Astrocyte of the spinal cord (primary cell): Measurements from ENCODE around the gene HPCAL1.
"Not testable (repeated sequence)": the region's sequence is repeated elsewhere in the genome, so short reads cannot be mapped to it uniquely, and the experiment has no call there.

Experiments used
- DNase-seq: peaks from one replicate; pipeline ENCODE4 v3.0.0; 2011; ENCODE audit warnings: low read depth, low spot score
- H3K4me3 ChIP-seq: 2 replicates; pipeline ENCODE4 v1.5.1; 2011; ENCODE audit warnings: low read depth, mild to moderate bottlenecking, low read length, moderate library complexity
- CTCF ChIP-seq: IDR thresholded peaks from 2 replicates; pipeline ENCODE4 v1.5.1; 2012; ENCODE audit warnings: low read depth, mild to moderate bottlenecking, low read length, inconsistent platforms
- in situ Hi-C: cut with HindIII; loops from 2 replicates; pipeline ENCODE4 v1.10.0; 2017; ENCODE audit warnings: low sequenced_read_pairs

HPCAL1 gene

GRCh38 chr2:10256515-10257031, 46.1 kb upstream of the HPCAL1 start:
- no peak overlapping the region for H3K4me3 ChIP-seq
- TF ChIP-seq CTCF: no peak
- in situ Hi-C loops: no loop called here
- no peak for DNase-seq

- no peak overlapping the region for H3K4me3 ChIP-seq
- DNase-seq: no peak
- TF ChIP-seq CTCF: no peak
- in situ Hi-C loops: no loop called here
These were observed 45.7 kb upstream of the HPCAL1 start for GRCh38 chr2:10257036-10257435.

GRCh38 chr2:10257500-10258147, 45.1 kb upstream of the HPCAL1 start:
- no peak for DNase-seq
- in situ Hi-C loops: no loop called here
- no peak for TF ChIP-seq CTCF

GRCh38 chr2:10258326-10258725, 44.4 kb upstream of the HPCAL1 start:
- no peak for DNase-seq

More at GRCh38 chr2:10257500-10258147, 45.1 kb upstream of the HPCAL1 start:
- no peak overlapping the region for H3K4me3 ChIP-seq

GRCh38 chr2:10258726-10259125, 44.0 kb upstream of the HPCAL1 start:
- no peak overlapping the region for H3K4me3 ChIP-seq
- in situ Hi-C loops: no loop called here
- no peak for TF ChIP-seq CTCF
- DNase-seq: no peak

More at GRCh38 chr2:10258326-10258725, 44.4 kb upstream of the HPCAL1 start:
- in situ Hi-C loops: no loop called here
- H3K4me3 ChIP-seq: no peak overlapping the region
- TF ChIP-seq CTCF: no peak

- TF ChIP-seq CTCF: no peak
- in situ Hi-C loops: no loop called here
- H3K4me3 ChIP-seq: no peak overlapping the region
- DNase-seq: no peak
These were observed 42.6 kb upstream of the HPCAL1 start for GRCh38 chr2:10260130-10260529.

- H3K4me3 ChIP-seq, in situ Hi-C loops, DNase-seq: not testable (repeated sequence)
These were observed 39.2 kb upstream of the HPCAL1 start for GRCh38 chr2:10263526-10263925.
